ENCODE results near the gene RAB9B.
A peak's percentile ranks its signal among the peaks of the same experiment; 100 is the strongest.

Gene RAB9B

DNA sequence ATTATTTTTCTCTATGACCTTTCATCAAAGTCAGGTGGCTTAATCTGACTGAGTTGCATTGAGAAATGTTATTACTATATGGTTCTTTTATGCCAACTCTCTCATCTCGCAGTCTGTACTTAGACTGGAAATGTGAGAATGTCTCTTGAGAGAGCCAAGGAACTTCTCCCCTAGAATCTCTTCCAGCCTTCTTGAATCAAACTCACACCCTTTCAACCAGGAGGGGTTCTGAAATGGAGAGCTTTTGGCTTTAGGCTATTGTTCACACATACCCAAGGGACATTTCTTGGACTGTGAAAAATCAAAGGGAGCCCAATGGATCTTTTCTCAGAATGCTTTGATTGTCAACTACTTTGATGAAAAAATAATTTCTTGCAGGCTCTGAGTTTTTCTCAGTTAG, 50.4 kb downstream of the RAB9B start:
- TF ChIP-seq, protein P1, sequence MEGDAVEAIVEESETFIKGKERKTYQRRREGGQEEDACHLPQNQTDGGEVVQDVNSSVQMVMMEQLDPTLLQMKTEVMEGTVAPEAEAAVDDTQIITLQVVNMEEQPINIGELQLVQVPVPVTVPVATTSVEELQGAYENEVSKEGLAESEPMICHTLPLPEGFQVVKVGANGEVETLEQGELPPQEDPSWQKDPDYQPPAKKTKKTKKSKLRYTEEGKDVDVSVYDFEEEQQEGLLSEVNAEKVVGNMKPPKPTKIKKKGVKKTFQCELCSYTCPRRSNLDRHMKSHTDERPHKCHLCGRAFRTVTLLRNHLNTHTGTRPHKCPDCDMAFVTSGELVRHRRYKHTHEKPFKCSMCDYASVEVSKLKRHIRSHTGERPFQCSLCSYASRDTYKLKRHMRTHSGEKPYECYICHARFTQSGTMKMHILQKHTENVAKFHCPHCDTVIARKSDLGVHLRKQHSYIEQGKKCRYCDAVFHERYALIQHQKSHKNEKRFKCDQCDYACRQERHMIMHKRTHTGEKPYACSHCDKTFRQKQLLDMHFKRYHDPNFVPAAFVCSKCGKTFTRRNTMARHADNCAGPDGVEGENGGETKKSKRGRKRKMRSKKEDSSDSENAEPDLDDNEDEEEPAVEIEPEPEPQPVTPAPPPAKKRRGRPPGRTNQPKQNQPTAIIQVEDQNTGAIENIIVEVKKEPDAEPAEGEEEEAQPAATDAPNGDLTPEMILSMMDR (IDR thresholded peaks at IDR 0.05; ENCODE audit: insufficient read depth, low read depth, low read length, missing control alignments) = no peak
- H3K4me3 ChIP-seq (ENCODE audit: low read length) = no peak overlapping the region

DNA sequence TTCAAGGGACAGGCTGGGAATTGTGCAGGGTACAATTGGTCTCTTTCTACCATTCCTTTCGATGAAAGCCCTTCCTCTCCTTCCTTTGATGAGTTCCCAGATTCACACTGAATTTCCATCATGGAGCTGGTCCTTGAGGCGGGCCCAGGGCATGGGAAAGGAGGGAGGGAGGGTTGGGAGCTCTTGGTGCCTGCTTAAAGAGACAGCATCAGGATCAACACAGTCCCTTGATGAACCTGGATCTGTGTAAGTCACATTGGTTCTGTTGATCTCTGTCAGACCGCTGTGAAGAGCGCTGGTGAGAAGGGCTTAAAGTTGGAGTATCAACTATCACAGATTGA, 51.0 kb downstream of the RAB9B start:
- TF ChIP-seq, protein P1 (IDR thresholded peaks at IDR 0.05; ENCODE audit: insufficient read depth, low read depth, low read length, missing control alignments) = no peak
- no peak for DNase-seq (ENCODE audit: low read depth)
- H3K4me3 ChIP-seq (ENCODE audit: low read length) = no peak overlapping the region

More for the DNA sequence above, 50.4 kb downstream of the RAB9B start:
- no peak for DNase-seq (ENCODE audit: low read depth)

DNA sequence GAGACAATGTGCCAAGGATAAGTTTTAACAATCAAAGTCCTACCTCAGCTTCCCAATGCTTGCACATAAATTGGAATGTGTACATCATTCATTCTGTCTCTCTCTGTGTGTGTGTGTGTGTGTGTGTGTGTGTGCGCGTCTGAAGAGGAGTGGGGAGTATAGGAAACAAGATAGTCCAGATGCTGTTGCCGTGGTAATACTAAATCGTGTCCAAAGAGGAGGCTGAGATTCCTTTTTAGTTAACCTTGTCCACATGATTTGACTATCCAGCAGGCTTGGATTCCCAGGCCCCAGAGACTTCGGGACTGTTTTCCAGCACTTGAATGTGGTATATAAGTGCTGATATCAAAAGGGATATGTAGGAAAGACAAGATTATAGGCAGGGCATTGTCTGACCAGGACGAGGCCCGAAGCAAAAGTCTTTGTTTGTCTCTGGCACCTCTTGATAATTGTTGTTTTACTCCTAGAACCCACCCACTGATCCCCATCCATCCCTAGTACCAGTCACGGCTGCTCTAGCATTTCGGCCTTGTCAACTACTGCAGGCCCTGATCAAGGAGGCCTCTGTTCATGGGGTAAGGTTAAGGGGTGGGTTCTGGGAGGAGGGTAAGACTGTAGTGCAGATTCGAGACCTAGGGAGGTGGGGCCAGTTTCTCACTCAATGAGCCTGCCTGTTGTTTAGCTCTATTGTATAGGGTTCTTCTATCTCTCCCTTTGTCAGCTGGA, 51.6 kb downstream of the RAB9B start:
- no peak overlapping the region for H3K4me3 ChIP-seq (ENCODE audit: low read length)
- TF ChIP-seq, protein P1 (IDR thresholded peaks at IDR 0.05; ENCODE audit: insufficient read depth, low read depth, low read length, missing control alignments) = no peak
- DNase-seq (ENCODE audit: low read depth) = no peak

DNA sequence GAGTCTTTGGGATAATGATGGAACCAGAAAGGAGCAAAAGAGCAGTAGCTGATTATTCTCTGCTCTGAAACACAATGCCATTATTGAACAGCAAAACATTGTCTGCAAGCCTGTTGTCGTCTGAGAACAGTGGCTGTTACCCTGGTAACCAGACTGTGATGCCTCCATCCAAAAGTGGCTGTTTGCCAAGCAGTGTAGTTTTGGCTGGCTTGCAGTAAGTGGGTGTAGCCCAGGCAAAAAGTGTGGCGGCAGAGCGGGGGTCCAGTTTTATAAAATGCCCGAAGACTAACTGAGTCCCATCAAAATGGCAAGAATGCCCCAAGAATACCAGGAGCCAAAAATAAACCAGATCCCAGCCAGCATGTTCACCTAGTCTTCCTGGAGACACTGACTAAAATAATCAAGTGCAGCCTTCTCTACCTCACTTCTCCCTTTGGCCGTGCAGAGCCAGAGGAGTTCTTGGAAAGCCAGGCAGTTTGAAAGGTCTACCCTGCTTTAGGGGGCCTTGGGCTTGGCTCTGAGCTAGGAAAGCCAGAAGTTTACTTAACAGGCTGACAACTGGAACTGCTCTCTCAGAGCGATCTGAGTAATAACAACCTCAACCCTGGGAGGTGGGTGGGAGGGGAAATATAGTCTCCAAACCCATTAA, 52.8 kb downstream of the RAB9B start:
- TF ChIP-seq, protein P1 (IDR thresholded peaks at IDR 0.05; ENCODE audit: insufficient read depth, low read depth, low read length, missing control alignments) = no peak
- DNase-seq (ENCODE audit: low read depth) = no peak
- no peak overlapping the region for H3K4me3 ChIP-seq (ENCODE audit: low read length)

DNA sequence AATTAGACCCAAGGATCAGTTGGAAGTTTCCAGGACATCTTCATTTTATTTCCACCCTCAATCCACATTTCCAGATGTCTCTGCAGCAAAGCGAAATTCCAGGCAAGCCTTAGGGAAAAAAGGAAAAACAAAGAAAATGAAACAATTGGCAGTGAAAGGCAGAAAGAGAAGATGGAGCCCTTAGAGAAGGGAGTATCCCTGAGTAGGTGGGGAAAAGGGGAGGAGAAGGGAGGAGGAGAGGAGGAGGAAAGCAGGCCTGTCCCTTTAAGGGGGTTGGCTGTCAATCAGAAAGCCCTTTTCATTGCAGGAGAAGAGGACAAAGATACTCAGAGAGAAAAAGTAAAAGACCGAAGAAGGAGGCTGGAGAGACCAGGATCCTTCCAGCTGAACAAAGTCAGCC, 55.5 kb downstream of the RAB9B start, which contains the start of gene PLP1:
TSS of gene PLP1 (plus strand) at position 295 of the 400 bp plus-strand sequence. CDS start 156 bp downstream, outside the sequence.
- no peak within 1 kb of the TSS for H3K4me3 ChIP-seq (ENCODE audit: low read length)
- DNase-seq (ENCODE audit: low read depth) = no peak
- TF ChIP-seq, protein P1 (IDR thresholded peaks at IDR 0.05; ENCODE audit: insufficient read depth, low read depth, low read length, missing control alignments) = no peak

- DNase-seq (ENCODE audit: low read depth) = peak; percentile 58
These were observed 57.9 kb downstream of the RAB9B start for GRCh38 chrX:103774070-103774642.

More at GRCh38 chrX:103774070-103774642, 57.9 kb downstream of the RAB9B start:
- no peak overlapping the region for H3K4me3 ChIP-seq (ENCODE audit: low read length)
- TF ChIP-seq, protein P1 (IDR thresholded peaks at IDR 0.05; ENCODE audit: insufficient read depth, low read depth, low read length, missing control alignments) = peak; percentile 66

Data from epithelial cell of esophagus (primary cell).